KG1 (cell line): ENCODE data around the gene CADM2.

Experiments
- DNase-seq: peaks from one replicate; lab custom pipeline; 2025; lab: John Stamatoyannopoulos, UW

Gene CADM2

DNA sequence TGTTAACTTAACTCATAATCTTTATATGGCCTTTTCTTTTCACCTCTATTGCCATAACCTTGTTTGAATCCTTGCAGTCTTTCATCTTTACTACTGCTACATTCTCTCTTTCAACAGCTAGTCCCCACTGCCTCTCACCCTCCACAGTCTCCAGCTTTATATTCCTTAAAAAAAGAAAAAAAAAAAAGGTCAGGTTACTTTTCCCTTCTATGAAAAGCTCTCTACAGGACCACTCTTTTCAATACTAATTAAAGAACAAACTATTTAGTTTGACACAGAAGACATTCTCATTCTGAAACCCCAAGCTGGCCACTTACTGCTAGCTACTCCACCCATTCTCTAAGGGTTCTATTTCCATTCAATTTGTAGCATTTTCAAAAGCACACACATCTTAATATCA lies 25.6 kb downstream of the CADM2 start:
- DNase-seq, result no peak

DNA sequence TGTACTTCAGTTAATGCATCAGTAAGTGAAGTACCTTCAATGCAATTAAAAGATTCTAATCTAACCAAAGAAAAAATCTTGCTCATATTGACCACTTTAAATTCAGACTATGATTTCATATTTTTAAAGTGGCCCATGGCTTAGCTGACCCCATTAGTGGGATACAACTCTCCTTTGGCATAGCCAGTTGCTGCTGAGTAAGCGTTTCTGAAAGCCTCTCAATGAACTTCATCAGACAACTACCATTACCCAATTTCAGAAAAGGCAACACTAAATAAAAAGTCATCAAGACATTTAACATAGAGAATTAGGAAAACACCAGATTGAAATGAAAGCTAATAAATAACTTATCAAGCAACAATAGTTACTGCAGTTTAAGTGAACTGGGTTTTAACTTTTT lies 27.0 kb downstream of the CADM2 start:
- DNase-seq, result no peak

DNA sequence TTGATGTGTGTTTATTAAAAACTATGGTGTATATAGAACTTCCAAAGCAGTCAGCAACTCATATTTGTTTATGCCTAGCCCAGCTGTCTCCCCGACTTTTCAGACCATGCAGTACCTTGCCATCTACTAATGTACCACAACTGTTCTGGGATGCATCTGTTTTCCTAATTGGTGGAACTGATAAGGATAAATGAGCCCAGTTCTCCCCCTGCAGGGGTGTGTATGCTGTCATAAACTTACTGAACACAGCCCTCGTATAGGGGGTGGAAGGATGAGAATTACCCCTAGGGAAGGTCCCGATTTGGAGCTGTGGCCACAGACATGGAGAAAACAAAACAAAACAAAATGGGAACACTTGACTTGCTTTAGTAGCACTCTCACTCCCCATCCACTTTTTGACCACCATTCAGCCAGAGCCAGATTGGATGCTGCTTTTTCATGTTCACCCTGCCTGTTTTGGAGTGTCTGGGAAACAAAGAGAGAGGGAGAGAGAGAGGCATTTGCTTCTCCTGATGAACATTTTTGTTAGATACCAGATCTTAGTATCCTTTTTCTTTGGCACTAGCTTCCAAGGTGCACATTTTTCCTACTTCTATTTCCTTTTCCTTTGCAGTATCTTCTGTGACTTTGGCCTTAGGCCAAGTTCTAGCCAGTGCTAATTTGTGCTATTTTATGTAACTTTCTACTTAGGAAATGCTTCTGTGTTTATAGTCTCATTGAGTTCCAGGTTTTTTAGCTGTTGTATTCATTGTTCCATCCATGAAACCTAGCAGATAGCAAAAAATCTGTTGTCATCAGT lies 29.1 kb downstream of the CADM2 start:
- no peak for DNase-seq

DNA sequence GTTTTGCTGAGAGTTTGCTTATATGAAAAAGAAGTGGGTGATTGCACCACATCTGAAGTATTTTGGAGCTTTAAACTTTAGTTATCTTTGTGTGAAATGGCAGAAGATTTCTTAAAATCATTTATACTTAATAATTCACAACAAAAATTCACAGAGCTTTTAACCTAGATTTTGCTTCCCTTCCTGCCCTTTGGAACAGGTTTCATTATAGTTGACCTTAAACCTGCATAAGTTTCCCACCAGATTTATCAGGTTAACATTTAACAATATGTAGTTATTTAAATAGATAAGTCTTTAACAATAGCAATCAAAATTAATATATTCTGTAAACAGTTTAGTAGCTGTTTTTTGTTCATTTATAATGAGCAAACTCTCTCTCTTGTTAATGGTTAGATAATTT lies 30.3 kb downstream of the CADM2 start:
- DNase-seq, result no peak

DNA sequence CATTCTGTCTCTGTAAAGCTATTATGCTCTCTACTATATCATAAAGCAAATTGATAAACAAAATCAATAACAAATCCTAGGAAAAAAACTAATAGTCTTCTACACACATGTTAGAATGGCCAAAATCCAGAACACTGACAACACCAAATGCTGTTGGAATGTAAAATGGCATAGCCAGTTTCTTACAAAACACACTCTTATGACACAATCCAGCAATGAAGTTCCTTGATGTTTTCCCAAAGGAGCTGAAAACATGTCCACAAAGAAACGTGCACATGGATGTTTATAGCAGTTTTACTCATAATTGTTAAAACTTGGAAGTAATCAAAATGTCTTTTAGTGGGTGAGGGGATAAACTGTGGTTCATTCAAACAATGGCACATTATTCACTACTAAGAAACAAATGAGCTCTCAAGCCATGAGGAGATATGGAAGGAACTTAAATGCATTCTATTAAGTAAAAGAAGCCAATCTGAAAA lies 32.7 kb downstream of the CADM2 start:
- no peak for DNase-seq

DNA sequence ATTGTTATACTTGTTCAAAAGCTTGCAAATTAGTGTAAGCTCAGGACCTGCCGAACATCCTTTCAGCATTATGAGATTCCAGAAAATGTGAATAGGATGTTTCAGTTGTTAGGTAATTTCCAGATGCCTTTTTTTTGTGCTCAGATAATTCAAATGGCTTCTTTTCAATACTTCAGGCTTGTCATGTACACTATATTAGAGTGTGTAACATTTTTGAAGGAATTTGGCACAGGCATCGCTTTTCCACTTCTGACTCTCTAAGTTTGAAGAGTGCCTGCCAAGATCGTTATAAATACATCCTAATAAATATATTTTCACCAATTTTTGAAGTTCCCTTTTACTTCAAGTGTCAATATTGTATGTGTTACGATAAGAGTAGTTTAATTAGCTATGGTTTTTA lies 35.2 kb downstream of the CADM2 start:
- DNase-seq, result no peak

DNA sequence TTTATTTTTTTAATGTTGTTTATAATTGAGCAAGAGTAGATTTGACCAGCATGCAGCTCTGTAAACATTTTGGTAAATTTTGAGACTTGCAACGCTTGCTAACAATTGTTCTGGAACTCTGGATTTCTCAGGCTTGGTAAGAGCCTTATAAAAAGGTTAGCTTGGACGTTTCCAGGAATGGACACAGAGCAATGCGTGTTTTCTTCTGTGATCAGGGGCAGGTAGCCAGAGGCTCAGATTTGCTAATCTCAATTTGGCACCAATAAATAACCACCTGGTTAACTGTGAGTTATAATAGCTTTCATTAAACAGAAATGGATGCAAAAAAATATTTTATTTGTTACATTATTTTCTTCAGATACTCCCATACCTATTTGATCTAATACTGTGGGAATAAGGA lies 39.8 kb downstream of the CADM2 start:
- no peak for DNase-seq

DNA sequence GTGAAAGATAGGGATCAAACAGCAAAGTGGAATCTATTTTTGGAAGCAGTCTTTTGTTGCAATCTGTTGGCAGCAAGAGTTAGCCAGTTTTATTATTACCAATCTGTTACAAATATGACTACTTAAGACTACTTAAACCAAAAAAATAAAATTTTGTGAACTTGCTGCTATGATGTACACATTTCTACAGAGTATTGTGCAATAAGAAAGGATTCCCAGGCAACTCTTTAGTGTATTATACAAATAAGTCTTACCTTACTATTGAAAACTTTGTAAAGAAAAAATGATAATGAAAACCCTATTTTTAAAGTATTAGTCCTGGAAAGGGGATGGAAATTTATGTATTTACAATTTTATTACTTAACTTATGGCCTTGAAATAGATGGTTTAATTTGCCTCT lies 44.7 kb downstream of the CADM2 start:
- DNase-seq, result no peak

DNA sequence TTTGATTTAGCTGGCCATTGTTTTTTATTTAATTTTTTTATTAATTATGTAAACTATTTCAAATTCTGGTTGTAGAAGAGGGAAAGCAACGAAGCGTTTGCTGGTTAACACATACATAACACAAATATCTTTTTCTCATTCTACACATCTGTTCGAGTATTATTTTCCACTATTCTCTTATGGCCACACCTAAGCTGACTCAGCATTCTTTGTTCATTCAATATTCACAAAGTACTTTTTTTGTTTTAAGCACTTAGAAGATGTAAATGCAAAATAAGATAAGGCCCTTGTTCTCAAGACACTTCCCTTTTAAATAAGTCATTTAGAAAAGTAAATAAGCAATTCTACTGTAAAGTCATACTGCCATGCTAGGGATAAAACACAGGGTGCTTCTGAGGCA lies 45.4 kb downstream of the CADM2 start:
- DNase-seq, result no peak

DNA sequence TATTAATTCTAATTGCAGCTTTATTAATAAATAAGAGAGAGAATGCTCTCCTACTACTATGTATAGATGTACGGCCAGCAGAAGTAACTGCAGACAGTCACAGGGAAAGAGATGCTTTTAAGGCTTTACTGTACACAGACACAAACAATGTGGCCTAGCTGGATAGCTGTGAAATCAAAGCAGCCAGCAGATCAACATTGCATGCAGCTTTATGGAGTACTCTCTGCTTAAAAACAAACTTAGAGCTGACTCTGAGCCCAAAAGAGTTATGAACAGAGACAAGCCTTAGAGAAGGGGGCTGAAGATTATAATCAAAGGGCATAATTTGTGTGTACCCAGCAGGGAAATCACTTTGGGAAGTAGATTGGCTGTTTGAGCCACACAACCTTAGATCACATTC lies 47.2 kb downstream of the CADM2 start:
- DNase-seq, result no peak

DNA sequence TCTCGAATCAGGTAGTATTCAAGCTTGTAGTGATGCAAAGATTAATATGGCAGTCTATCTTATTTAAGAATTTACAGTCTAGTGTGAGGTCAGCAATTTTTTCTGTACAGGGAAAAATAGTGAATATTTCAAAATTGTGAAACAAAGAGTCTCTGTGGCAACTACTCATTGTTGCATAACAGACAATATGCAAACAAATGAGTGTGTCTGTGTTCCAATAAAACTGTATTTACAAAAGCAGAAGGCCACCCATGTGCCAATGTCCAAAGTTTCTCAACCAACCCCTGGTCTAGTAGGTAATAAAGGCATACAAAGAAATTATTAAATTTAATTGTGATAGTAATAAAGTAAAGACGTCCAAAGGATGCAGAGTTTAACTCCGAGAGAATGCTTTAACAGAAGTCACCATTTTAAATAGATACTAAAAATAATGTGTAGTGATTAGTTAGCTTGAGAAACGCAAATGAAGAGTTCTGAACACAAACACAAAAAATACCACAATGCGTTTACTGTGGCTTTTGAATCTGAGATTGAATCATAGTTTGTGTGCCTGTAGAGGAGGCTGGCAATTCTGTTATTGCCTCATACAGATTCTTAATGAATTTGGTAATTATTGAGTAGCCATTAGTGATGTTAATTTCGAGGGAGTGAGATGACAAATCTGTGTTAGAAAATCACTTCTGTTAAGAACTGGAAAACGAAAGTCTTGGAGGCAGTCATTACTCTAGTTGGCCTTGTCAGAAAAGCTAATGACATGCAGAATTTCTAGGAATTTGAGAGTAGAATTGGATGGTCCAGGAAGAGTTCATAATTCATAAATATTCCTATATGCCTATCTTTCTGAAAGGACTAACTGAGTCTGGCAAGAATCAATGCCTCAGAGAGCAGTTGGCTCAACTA lies 48.7 kb downstream of the CADM2 start:
- DNase-seq, result no peak

DNA sequence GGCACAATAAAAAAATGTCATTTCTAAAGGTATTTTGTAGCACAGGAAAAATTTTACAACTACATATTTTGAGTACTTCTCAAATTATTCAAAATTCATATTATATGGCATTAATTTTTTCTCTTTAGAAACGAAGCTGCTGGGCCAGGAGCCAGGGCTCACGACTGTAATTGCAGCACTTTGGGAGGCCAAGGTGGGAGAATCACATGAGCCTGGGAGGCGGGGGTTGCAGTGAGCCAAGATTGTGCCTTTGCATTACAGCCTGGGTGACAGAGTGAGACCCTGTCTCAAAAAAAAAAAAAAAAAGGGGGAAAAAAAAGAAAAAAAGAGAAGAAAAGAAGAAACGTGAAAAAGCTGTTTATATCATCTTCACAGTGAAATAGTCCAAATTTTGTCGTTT lies 62.0 kb downstream of the CADM2 start:
- no peak for DNase-seq

DNA sequence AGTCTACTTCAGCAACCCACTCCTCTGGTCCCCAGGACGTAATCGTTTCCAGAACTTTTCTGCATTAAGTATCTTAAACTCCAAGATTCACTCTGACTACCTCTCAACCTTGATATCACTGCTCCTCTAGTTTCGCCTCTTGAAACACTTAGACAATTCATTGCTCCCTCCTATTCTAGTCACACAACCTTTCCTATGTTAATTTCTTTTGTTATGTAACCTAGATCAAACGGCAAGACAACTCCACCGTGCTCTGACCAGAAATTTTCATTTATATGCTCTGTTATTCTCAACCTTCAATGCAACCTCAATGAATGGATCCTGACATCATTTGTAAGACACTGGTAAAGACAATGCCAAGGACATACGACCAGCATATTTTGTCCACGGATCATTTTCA lies 71.3 kb downstream of the CADM2 start:
- DNase-seq, result no peak

DNA sequence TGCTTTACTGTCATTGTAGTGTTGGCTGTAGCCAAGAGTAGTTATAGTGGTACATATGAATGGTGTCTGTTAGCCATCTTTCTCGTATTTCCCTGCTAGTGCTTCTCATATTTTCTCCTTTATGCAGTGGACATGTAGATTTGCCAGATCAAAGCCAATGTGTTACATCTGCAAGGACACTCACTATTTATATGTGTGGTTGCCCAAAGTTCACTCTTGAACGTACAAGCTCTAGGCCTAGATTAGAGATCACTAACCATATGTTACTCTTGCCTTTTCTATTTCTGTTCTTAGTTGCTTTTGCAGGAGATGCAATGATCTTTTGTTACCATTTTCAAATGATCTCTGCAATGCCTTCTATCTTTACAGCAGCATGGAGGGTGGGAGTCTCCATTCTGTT lies 78.4 kb downstream of the CADM2 start:
- DNase-seq, result no peak

DNA sequence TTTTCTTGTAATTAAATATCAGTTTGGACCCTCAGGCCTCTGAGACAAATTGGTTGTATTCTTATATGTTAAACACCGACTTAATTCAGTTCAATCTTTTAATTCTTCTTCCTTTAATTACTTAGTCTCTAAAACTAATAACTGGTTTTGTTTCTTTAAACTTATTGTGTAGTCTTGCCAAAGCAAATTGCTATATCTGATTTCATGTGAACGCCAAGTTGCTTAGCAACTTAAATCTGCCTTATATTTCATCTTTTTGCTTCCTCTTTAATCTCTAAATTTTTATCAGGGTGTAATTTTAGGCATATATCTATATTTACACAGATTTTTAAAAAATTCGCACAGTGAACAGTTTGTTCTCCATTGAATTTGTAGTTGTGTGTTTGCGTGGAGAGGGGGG lies 82.2 kb downstream of the CADM2 start:
- no peak for DNase-seq

DNA sequence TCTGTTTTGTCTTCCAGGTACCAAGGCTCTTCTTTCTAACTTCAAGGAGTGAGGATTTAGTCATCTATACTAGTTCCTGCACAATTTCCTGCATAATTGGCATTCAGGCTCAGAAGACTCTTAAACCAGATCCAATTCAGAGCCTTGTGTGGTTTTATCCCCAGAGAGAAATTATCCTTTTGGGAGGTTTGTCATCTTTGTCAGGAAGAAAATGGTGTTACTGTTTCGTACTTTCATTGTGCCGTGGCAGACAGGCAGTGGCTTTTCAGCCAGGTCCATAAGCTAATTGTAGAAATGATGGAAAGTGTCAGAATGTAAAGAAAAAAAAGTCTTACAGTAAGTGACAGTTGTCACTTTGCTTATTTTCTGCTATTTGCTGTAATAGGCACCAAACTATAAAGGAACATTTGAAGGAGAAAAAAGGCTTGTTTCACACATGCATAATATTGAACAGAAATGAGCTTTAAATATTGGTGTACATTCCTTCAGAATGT lies 82.8 kb downstream of the CADM2 start:
- no peak for DNase-seq

DNA sequence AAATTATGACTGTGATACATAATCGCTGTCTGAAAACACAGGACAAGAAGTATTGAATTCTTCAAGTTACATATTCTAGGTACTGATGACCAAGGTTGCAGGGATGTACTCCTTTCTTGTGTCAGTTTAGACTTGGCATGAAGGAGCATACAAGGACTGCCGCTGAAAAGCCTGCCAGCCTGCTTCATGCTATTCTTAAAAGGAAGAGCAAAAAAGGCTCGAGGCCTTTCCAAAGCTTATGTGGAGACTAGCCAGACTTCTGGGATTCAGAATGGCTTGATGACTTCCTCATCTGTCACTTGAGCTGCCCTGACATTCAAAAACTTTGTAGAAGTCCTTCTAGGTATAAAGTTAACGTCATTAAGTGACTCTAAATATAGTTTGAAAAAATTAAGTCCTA lies 92.0 kb downstream of the CADM2 start:
- DNase-seq, result no peak

DNA sequence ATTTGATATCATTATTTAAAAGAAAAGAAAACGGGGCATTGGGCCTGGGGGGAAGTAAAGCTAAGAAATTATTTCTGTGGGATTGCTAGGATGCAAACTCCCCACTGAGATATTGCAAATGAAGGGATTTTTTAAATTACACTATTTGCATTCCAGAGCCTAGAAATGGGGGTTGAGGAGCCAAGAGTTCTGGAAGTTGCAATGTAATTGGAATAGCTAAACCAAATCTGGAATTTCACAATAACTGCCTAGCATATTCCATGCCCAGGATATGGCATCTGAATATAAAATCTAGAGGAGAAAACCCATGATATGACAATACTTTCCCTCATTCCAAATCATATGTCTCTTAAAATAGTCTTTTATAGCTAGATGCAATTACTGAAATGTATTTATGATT lies 93.0 kb downstream of the CADM2 start:
- DNase-seq, result no peak

DNA sequence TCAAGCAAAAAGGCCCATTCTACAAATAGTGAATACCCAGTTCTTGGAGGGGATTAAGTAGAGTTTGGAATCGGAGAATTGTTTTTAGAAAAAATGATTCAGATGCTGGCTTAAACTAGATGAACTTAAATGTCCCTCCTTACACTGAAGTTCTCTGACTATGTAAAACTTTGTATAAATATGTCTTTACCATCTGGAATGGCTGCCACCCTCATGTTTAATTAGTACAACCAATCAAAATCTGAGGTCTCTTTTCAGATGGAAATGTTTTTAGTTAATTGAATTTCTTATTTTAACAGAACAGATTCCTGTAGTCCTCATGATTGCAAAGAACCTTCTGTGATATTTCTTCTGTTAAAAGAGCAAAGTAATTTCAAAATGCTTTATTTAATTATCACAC lies 94.8 kb downstream of the CADM2 start:
- DNase-seq, result no peak

DNA sequence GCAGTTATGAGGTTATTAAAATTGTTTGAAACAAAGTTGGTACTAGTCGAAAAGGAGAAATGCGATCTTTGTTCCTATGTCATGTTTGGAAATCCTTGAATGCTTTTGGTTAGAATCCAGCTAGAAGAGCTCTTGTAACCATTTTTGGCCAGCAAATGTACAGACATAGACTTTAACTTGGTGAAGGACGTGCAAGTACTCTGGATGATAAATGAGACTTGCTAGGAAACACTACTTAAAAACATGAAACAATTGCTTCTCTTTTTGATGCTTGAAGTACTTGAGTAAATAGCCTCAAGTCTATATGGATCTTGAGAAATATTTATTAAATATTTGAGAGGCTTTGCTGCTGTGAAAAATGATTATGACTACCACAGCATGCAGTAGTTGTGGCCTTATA lies 95.8 kb downstream of the CADM2 start:
- DNase-seq, result no peak

DNA sequence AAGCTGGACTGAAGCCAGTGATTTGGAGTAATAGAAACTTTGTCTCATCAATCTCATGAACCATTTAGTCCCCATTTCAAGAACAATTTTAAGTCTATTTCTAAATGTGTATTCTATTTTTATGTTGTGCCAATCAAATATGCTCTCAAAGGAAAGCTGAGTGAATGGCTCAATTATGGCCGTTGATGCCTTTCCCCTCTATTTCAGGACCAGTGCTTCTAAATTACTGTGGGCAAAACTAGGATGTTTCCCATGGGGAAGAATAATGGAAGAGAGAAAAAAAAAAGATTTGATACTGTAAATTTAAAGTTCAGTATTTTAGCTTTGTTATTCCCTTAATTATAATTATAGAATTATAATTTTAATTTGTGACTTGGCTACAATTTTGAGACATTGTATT lies 110.1 kb downstream of the CADM2 start:
- DNase-seq, result no peak

DNA sequence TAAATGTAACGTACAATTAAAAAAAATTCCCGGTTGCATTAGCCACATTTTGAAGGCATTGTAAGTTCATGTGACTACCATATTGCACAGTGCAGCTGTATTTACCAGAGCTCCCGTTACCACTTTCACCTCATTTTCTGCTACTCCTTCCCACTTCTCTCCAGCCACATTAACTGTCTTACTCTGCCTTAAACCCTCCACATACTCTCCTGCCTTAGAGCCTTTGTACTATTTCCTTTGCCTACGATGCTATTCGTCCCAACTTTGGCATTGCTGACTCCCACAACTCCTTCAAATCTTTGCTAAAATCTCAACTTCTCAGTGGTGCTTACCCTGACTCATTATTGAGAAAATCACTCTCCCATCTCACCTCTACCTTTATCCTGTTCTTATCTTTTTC lies 115.2 kb downstream of the CADM2 start:
- no peak for DNase-seq

DNA sequence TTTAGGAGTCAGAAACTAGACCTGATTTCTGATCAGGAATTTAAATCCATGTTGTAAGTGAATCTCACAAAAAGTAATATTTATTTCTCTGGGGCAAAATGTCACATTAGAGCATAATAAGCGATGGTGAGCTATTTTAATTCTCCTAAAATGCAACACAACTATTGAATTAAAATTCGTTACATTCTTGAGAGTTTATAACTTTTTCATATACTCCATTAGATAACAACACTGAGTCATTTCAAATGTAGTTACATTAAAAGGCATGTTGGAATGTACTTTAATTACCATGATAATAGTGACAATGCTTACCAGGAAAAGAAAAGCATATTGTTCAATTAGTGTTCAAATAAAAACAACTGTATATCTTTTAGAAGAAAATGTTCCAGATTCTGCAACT lies 116.9 kb downstream of the CADM2 start:
- DNase-seq, result no peak
